HEK293 (cell line): ENCODE results near the gene AJUBA.
A peak's percentile ranks its signal among the peaks of the same experiment; 100 is the strongest.

Experiments used
- GLIS2 ChIP-seq: fragments of 450-650 bp; formaldehyde crosslinking; IDR thresholded peaks from 2 replicates; pipeline ENCODE4 v1.5.1; 2016; ENCODE audit warnings: missing biosample characterization, missing genetic modification characterization
- KLF8 ChIP-seq: fragments of 450-650 bp; formaldehyde crosslinking; IDR thresholded peaks from 2 replicates; pipeline ENCODE4 v1.5.1; 2016; ENCODE audit warnings: missing biosample characterization, missing genetic modification characterization
- MEIS1 ChIP-seq: sonication (generic); formaldehyde crosslinking; IDR thresholded peaks from 2 replicates; pipeline ENCODE4 v1.8.1; 2022; ENCODE audit warnings: missing genetic modification reagents, mild to moderate bottlenecking, borderline replicate concordance
- PRDM10 ChIP-seq: fragments of 450-650 bp; formaldehyde crosslinking; IDR thresholded peaks from 2 replicates; pipeline ENCODE4 v1.5.1; 2016; ENCODE audit warnings: missing biosample characterization, missing genetic modification characterization
- RBAK ChIP-seq: fragments of 450-650 bp; formaldehyde crosslinking; IDR thresholded peaks from 2 replicates; pipeline ENCODE4 v1.5.1; 2016; ENCODE audit warnings: missing biosample characterization, missing genetic modification characterization
- SP3 ChIP-seq: fragments of 450-650 bp; formaldehyde crosslinking; IDR thresholded peaks from 2 replicates; pipeline ENCODE4 v1.5.1; 2016; ENCODE audit warnings: missing biosample characterization, missing genetic modification characterization
- ZBTB20 ChIP-seq: fragments of 450-650 bp; formaldehyde crosslinking; IDR thresholded peaks from 2 replicates; pipeline ENCODE4 v1.5.1; 2016; ENCODE audit warnings: missing biosample characterization, missing genetic modification characterization
- ZFP37 ChIP-seq: fragments of 450-650 bp; formaldehyde crosslinking; IDR thresholded peaks from 2 replicates; pipeline ENCODE4 v1.5.1; 2016; ENCODE audit warnings: missing biosample characterization, missing genetic modification characterization
- ZNF157 ChIP-seq: fragments of 450-650 bp; formaldehyde crosslinking; IDR thresholded peaks from 2 replicates; pipeline ENCODE4 v1.5.1; 2016; ENCODE audit warnings: missing biosample characterization, missing genetic modification characterization
- ZNF223 ChIP-seq: fragments of 450-650 bp; formaldehyde crosslinking; IDR thresholded peaks from 2 replicates; pipeline ENCODE4 v1.5.1; 2016; ENCODE audit warnings: missing biosample characterization, missing genetic modification characterization
- ZNF23 ChIP-seq: fragments of 450-650 bp; formaldehyde crosslinking; IDR thresholded peaks from 2 replicates; pipeline ENCODE4 v1.5.1; 2016; ENCODE audit warnings: missing biosample characterization, missing genetic modification characterization, borderline replicate concordance
- ZNF239 ChIP-seq: fragments of 450-650 bp; formaldehyde crosslinking; IDR thresholded peaks from 2 replicates; pipeline ENCODE4 v1.5.1; 2016; ENCODE audit warnings: missing biosample characterization, missing genetic modification characterization
- ZNF24 ChIP-seq: fragments of 450-650 bp; formaldehyde crosslinking; IDR thresholded peaks from 2 replicates; pipeline ENCODE4 v1.5.1; 2016; ENCODE audit warnings: missing biosample characterization, missing genetic modification characterization
- ZNF335 ChIP-seq: fragments of 450-650 bp; formaldehyde crosslinking; conservative IDR thresholded peaks from 2 replicates; pipeline ENCODE4 v1.5.1; 2016; ENCODE audit warnings: missing biosample characterization, missing genetic modification characterization
- ZNF513 ChIP-seq: fragments of 450-650 bp; IDR thresholded peaks from 2 replicates; pipeline ENCODE4 v1.5.1; 2018; ENCODE audit warnings: missing biosample characterization, missing genetic modification characterization
- ZNF530 ChIP-seq: fragments of 450-650 bp; formaldehyde crosslinking; IDR thresholded peaks from 2 replicates; pipeline ENCODE4 v1.5.1; 2016; ENCODE audit warnings: low read depth, missing biosample characterization, missing genetic modification characterization
- ZNF624 ChIP-seq: fragments of 450-650 bp; formaldehyde crosslinking; IDR thresholded peaks from 2 replicates; pipeline ENCODE4 v1.5.1; 2017; ENCODE audit warnings: missing biosample characterization, missing genetic modification characterization
- ZNF692 ChIP-seq: fragments of 450-650 bp; formaldehyde crosslinking; IDR thresholded peaks from 2 replicates; pipeline ENCODE4 v1.5.1; 2016; ENCODE audit warnings: missing biosample characterization, missing genetic modification characterization
- TF ChIP-seq, protein P1 (sequence below): fragments of 450-650 bp; formaldehyde crosslinking; IDR thresholded peaks from 2 replicates; pipeline ENCODE4 v1.5.1; 2016; ENCODE audit warnings: missing biosample characterization, missing genetic modification characterization
- TF ChIP-seq, protein P2 (sequence below): fragments of 450-650 bp; formaldehyde crosslinking; IDR thresholded peaks from 2 replicates; pipeline ENCODE4 v1.5.1; 2017; ENCODE audit warnings: missing biosample characterization, missing genetic modification characterization
- TF ChIP-seq, protein P3 (sequence below): fragments of 450-650 bp; formaldehyde crosslinking; IDR thresholded peaks from 2 replicates; pipeline ENCODE4 v1.5.1; 2016; ENCODE audit warnings: missing biosample characterization, missing genetic modification characterization
- TF ChIP-seq, protein P4 (sequence below): fragments of 450-650 bp; formaldehyde crosslinking; IDR thresholded peaks from 2 replicates; pipeline ENCODE4 v1.5.1; 2017; ENCODE audit warnings: missing biosample characterization, missing genetic modification characterization

The AJUBA gene

GRCh38 chr14:22929104-22929960, 53.0 kb downstream of the AJUBA start, which contains the start of gene PRMT5 (continued):
- TF ChIP-seq, protein P1, sequence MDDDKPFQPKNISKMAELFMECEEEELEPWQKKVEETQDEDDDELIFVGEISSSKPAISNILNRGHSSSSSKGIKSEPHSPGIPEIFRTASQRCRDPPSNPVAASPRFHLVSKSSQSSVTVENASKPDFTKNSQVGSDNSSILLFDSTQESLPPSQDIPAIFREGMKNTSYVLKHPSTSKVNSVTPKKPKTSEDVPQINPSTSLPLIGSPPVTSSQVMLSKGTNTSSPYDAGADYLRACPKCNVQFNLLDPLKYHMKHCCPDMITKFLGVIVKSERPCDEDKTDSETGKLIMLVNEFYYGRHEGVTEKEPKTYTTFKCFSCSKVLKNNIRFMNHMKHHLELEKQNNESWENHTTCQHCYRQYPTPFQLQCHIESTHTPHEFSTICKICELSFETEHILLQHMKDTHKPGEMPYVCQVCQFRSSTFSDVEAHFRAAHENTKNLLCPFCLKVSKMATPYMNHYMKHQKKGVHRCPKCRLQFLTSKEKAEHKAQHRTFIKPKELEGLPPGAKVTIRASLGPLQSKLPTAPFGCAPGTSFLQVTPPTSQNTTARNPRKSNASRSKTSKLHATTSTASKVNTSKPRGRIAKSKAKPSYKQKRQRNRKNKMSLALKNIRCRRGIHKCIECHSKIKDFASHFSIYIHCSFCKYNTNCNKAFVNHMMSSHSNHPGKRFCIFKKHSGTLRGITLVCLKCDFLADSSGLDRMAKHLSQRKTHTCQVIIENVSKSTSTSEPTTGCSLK, result no peak
- no peak for TF ChIP-seq ZFP37 (tag by site-specific recombination)
- TF ChIP-seq ZNF692 (tag by site-specific recombination), result peak; percentile 46
- no peak for TF ChIP-seq RBAK
- TF ChIP-seq, protein P2, sequence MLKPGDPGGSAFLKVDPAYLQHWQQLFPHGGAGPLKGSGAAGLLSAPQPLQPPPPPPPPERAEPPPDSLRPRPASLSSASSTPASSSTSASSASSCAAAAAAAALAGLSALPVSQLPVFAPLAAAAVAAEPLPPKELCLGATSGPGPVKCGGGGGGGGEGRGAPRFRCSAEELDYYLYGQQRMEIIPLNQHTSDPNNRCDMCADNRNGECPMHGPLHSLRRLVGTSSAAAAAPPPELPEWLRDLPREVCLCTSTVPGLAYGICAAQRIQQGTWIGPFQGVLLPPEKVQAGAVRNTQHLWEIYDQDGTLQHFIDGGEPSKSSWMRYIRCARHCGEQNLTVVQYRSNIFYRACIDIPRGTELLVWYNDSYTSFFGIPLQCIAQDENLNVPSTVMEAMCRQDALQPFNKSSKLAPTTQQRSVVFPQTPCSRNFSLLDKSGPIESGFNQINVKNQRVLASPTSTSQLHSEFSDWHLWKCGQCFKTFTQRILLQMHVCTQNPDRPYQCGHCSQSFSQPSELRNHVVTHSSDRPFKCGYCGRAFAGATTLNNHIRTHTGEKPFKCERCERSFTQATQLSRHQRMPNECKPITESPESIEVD (tag by site-specific recombination), result no peak
- TF ChIP-seq ZNF513 (tag by site-specific recombination), result 0 out of 2 replicates have a peak, but pooled peaks have one; percentile 32
- TF ChIP-seq MEIS1 (CRISPR knock-in tag), result no peak
- TF ChIP-seq ZNF223, result no peak
- TF ChIP-seq, protein P3, sequence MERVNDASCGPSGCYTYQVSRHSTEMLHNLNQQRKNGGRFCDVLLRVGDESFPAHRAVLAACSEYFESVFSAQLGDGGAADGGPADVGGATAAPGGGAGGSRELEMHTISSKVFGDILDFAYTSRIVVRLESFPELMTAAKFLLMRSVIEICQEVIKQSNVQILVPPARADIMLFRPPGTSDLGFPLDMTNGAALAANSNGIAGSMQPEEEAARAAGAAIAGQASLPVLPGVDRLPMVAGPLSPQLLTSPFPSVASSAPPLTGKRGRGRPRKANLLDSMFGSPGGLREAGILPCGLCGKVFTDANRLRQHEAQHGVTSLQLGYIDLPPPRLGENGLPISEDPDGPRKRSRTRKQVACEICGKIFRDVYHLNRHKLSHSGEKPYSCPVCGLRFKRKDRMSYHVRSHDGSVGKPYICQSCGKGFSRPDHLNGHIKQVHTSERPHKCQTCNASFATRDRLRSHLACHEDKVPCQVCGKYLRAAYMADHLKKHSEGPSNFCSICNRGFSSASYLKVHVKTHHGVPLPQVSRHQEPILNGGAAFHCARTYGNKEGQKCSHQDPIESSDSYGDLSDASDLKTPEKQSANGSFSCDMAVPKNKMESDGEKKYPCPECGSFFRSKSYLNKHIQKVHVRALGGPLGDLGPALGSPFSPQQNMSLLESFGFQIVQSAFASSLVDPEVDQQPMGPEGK (tag by site-specific recombination), result peak; percentile 91
- no peak for TF ChIP-seq GLIS2 (tag by site-specific recombination)
- TF ChIP-seq ZNF530, result no peak
- TF ChIP-seq ZNF157, result no peak
- TF ChIP-seq SP3 (tag by site-specific recombination), result peak; percentile 70
- TF ChIP-seq ZNF239 (tag by site-specific recombination), result no peak
- 0 out of 2 replicates have a peak, but pooled peaks have one; percentile 33 for TF ChIP-seq ZBTB20 (tag by site-specific recombination)
- peak; percentile 76 for TF ChIP-seq ZNF24 (tag by site-specific recombination)
- peak; percentile 83 for TF ChIP-seq ZNF335
- peak; percentile 81; the same call in 1 of the 2 replicates for TF ChIP-seq PRDM10 (tag by site-specific recombination)
- TF ChIP-seq, protein P4, sequence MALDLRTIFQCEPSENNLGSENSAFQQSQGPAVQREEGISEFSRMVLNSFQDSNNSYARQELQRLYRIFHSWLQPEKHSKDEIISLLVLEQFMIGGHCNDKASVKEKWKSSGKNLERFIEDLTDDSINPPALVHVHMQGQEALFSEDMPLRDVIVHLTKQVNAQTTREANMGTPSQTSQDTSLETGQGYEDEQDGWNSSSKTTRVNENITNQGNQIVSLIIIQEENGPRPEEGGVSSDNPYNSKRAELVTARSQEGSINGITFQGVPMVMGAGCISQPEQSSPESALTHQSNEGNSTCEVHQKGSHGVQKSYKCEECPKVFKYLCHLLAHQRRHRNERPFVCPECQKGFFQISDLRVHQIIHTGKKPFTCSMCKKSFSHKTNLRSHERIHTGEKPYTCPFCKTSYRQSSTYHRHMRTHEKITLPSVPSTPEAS, result no peak; the same call in none of the 2 replicates
- no peak for TF ChIP-seq ZNF624 (tag by site-specific recombination)
- TF ChIP-seq ZNF23 (tag by site-specific recombination), result no peak
- TF ChIP-seq KLF8 (tag by site-specific recombination), result peak; percentile 70
